ENCODE measurements around the gene EID2. TPM values are rescaled to one million over a fixed set of nuclear protein-coding genes. Genes with fewer than 3 reads are reported as not detected.

The EID2 gene
- total and polyA plus RNA-seq, 2 of the 13 experiments (the other 11 are each of a cell fraction or from before 2014, with no cell fraction given) = 3.7 to 14.1 TPM

GRCh38 chr19:39550197-39550596, 10.2 kb upstream of the EID2 start:
- H3K9ac ChIP-seq (ENCODE audit: insufficient read depth, low read depth, low read length) = no peak overlapping the region
- CTCF ChIA-PET (ENCODE audit: low intra/inter-chr PET ratio, low total read pairs) = interaction anchor here (3.5 kb wide), 1 partner anchor 122 kb away, joined by 49 read pairs; no protein-coding TSS in a partner anchor
- no TSS peak for BruUV-seq (replicated peaks)
- FAIRE-seq (no peak), ATAC-seq (no peak), DNase-seq (ENCODE audit: low spot score) (no peak)
- TF ChIP-seq RCOR2 (CRISPR knock-in tag; IDR thresholded peaks at IDR 0.05) = no peak
- 18% methylated on average over 5 of the region's 5 CpGs for WGBS (ENCODE audit: low lambda C conversion rate)
- H3K4me1 ChIP-seq (ENCODE audit: insufficient read depth, low read length) = no peaks in the 10 kb centered on the region
- H3K4me2 ChIP-seq (ENCODE audit: low read depth, low read length) = no peak overlapping the region
- POLR2A ChIA-PET = no interaction called here
- H3K36me3 ChIP-seq (replicated peaks in 1 of 2; ENCODE audit: control insufficient read depth in 1 of 2, insufficient read depth in 2 of 2, low read length in 2 of 2) = no peaks in the 10 kb centered on the region
- no peak overlapping the region for H2AFZ ChIP-seq (ENCODE audit: low read length)
- no peak overlapping the region for H3K4me3 ChIP-seq (replicated peaks in 1 of 3; ENCODE audit: insufficient read depth in 1 of 3, low read depth in 2 of 3, low read length in 3 of 3)
- in situ Hi-C loops (cut with HindIII; ENCODE audit: extremely low pct_ligation_motif_present, low pct_unique_long_range_greater_than_20kb) = loop anchor here (5.0 kb wide), 1 partner anchor 122 kb away; no protein-coding TSS in a partner anchor
- intact Hi-C loops (cut with micrococcal nuclease; ENCODE audit: unreplicated experiment) = no loop called here
- no peaks in the 10 kb centered on the region for H3K79me2 ChIP-seq (ENCODE audit: insufficient read depth, low read length)
- no peak overlapping the region for H3K27ac ChIP-seq (ENCODE audit: extremely low read length, insufficient read depth, low read length)
- H3K27me3 ChIP-seq (ENCODE audit: control insufficient read depth in 1 of 2, insufficient read depth in 2 of 2, low read length in 2 of 2) = peaks cover 1 to 10% of the 10 kb centered on the region in 2 experiments; a peak in 3 of 5 replicates
- H3K9me3 ChIP-seq (ENCODE audit: low read length) = no peaks in the 10 kb centered on the region
- H4K20me1 ChIP-seq (ENCODE audit: insufficient read depth, low read length) = no peaks in the 10 kb centered on the region

GRCh38 chr19:39546599-39546998, 6.6 kb upstream of the EID2 start:
- no peaks in the 10 kb centered on the region for H4K20me1 ChIP-seq (ENCODE audit: insufficient read depth, low read length)
- in situ Hi-C loops (cut with HindIII; ENCODE audit: extremely low pct_ligation_motif_present, low pct_unique_long_range_greater_than_20kb) = no loop called here
- 6% methylated on average over 8 of the region's 8 CpGs for WGBS (ENCODE audit: low lambda C conversion rate)
- H3K4me2 ChIP-seq (ENCODE audit: low read depth, low read length) = no peak overlapping the region
- no peaks in the 10 kb centered on the region for H3K79me2 ChIP-seq (ENCODE audit: insufficient read depth, low read length)
- H3K4me3 ChIP-seq (replicated peaks in 1 of 3; ENCODE audit: insufficient read depth in 1 of 3, low read depth in 2 of 3, low read length in 3 of 3) = no peak overlapping the region
- peaks cover 1 to 12% of the 10 kb centered on the region in 2 experiments; a peak in 3 of 5 replicates for H3K27me3 ChIP-seq (ENCODE audit: control insufficient read depth in 1 of 2, insufficient read depth in 2 of 2, low read length in 2 of 2)
- ChIA-PET CTCF (ENCODE audit: low intra/inter-chr PET ratio, low total read pairs) (no interaction called here), POLR2A (no interaction called here)
- DNase-seq (ENCODE audit: low spot score) = no peak
- no peaks in the 10 kb centered on the region for H3K36me3 ChIP-seq (replicated peaks in 1 of 2; ENCODE audit: control insufficient read depth in 1 of 2, insufficient read depth in 2 of 2, low read length in 2 of 2)
- no peak overlapping the region for H2AFZ ChIP-seq (ENCODE audit: low read length)
- peaks cover 7% of the 10 kb centered on the region; the same call in 1 of the 2 replicates for H3K4me1 ChIP-seq (ENCODE audit: insufficient read depth, low read length)
- H3K9me3 ChIP-seq (ENCODE audit: low read length) = no peaks in the 10 kb centered on the region
- intact Hi-C loops (cut with micrococcal nuclease; ENCODE audit: unreplicated experiment) = no loop called here
- BruUV-seq (replicated peaks) = no TSS peak
- H3K9ac ChIP-seq (ENCODE audit: insufficient read depth, low read depth, low read length) = no peak overlapping the region
- FAIRE-seq = no peak
- H3K27ac ChIP-seq (ENCODE audit: extremely low read length, insufficient read depth, low read length) = no peak overlapping the region
- peak; percentile 56; the same call in 1 of the 2 replicates for TF ChIP-seq RFX1 (IDR thresholded peaks at IDR 0.05)
- no peak for TF ChIP-seq ZNF558 (CRISPR knock-in tag; IDR thresholded peaks at IDR 0.05; ENCODE audit: borderline replicate concordance)
- ATAC-seq = no peak

Measured in HepG2 (cell line).